Mesendoderm (in vitro differentiated cells): ENCODE measurements around the gene TAS2R50.
A peak's percentile ranks its signal among the peaks of the same experiment; 100 is the strongest.

ENCODE experiments used
- DNase-seq: peaks from one replicate; pipeline ENCODE4 v3.0.0; 2013
- H2AK5ac ChIP-seq: 2 replicates; pipeline ENCODE4 v1.6.1; 2013; ENCODE audit warnings: low read length, inconsistent platforms
- H2BK120ac ChIP-seq: 2 replicates; pipeline ENCODE4 v1.6.1; 2013; ENCODE audit warnings: low read depth, mild to moderate bottlenecking, low read length, moderate library complexity, mixed read lengths
- H2BK15ac ChIP-seq: replicated peaks from 2 replicates; pipeline ENCODE4 v1.6.1; 2013; ENCODE audit warnings: low read depth, mild to moderate bottlenecking, moderate library complexity
- H2BK5ac ChIP-seq: 2 replicates; pipeline ENCODE4 v1.6.1; 2013; ENCODE audit warnings: low read length, inconsistent platforms
- H3K18ac ChIP-seq: 2 replicates; pipeline ENCODE4 v1.6.1; 2013; ENCODE audit warnings: mild to moderate bottlenecking, low read length, mixed read lengths
- H3K23ac ChIP-seq: one replicate; pipeline ENCODE4 v1.6.1; 2013; ENCODE audit warnings: low read length
- H3K27ac ChIP-seq: 2 replicates; pipeline ENCODE4 v1.5.1; 2013; ENCODE audit warnings: low read depth, mild to moderate bottlenecking, inconsistent platforms, low read length, moderate library complexity
- H3K27me3 ChIP-seq: 2 replicates; pipeline ENCODE4 v1.6.1; 2013; ENCODE audit warnings: low read length, control low read depth, mild to moderate bottlenecking, inconsistent platforms; ENCODE audit not compliant: insufficient read depth, poor library complexity
- H3K36me3 ChIP-seq: 2 replicates; pipeline ENCODE4 v1.6.1; 2013; ENCODE audit warnings: low read length, inconsistent platforms; ENCODE audit not compliant: control insufficient read depth, insufficient read depth
- H3K4ac ChIP-seq: one replicate; pipeline ENCODE4 v1.6.1; 2013; ENCODE audit warnings: low read depth, mild to moderate bottlenecking, low read length, moderate library complexity
- H3K4me1 ChIP-seq: 2 replicates; pipeline ENCODE4 v1.6.1; 2013; ENCODE audit warnings: low read depth, low read length, inconsistent platforms; ENCODE audit not compliant: control insufficient read depth
- H3K4me2 ChIP-seq: 2 replicates; pipeline ENCODE4 v1.6.1; 2013; ENCODE audit warnings: low read length
- H3K4me3 ChIP-seq: 2 replicates; pipeline ENCODE4 v1.5.1; 2013; ENCODE audit warnings: mild to moderate bottlenecking, low read length
- H3K56ac ChIP-seq: one replicate; pipeline ENCODE4 v1.6.1; 2013; ENCODE audit warnings: low read length
- H3K79me1 ChIP-seq: 2 replicates; pipeline ENCODE4 v1.6.1; 2013; ENCODE audit warnings: low read length, inconsistent platforms
- H3K79me2 ChIP-seq: 2 replicates; pipeline ENCODE4 v1.6.1; 2013; ENCODE audit warnings: mild to moderate bottlenecking, low read length; ENCODE audit not compliant: control insufficient read depth, insufficient read depth
- H3K9ac ChIP-seq: 2 replicates; pipeline ENCODE4 v1.6.1; 2013; ENCODE audit warnings: low read length, inconsistent platforms
- H4K5ac ChIP-seq: one replicate; pipeline ENCODE4 v1.6.1; 2013; ENCODE audit warnings: low read length
- H4K8ac ChIP-seq: one replicate; pipeline ENCODE4 v1.6.1; 2013; ENCODE audit warnings: low read depth, mild to moderate bottlenecking, control low read depth, low read length, moderate library complexity
- WGBS: extraction: QIAGEN DNeasy Blood & Tissue Kit; methylation state at CpG from one replicate; pipeline ENCODE4 v1.1.7; 2013; ENCODE audit warnings: low lambda C conversion rate, missing lambda C conversion rate; ENCODE audit not compliant: insufficient coverage; ENCODE audit errors: extremely low coverage; 5-methylcytosine and 5-hydroxymethylcytosine counted together

The TAS2R50 gene

GRCh38 chr12:10943167-10943566, 43.5 kb downstream of the TAS2R50 start:
- no peak overlapping the region for H4K5ac ChIP-seq
- no peaks in the 10 kb centered on the region for H3K36me3 ChIP-seq
- H3K23ac ChIP-seq, result no peak overlapping the region
- peak overlapping the region; percentile 62 for H3K4ac ChIP-seq
- H3K27ac ChIP-seq, result no peak overlapping the region
- no peaks in the 10 kb centered on the region for H3K79me2 ChIP-seq
- no peak overlapping the region for H3K9ac ChIP-seq
- no peak overlapping the region for H3K4me2 ChIP-seq
- no peak overlapping the region for H2BK5ac ChIP-seq
- peak overlapping the region; percentile 65 for H2BK120ac ChIP-seq
- no peak overlapping the region for H2AK5ac ChIP-seq
- no peak for DNase-seq
- H3K4me3 ChIP-seq, result no peak overlapping the region
- no peaks in the 10 kb centered on the region for H3K27me3 ChIP-seq
- WGBS, result no CpG with 5 or more reads among the region's 2 CpGs
- H3K18ac ChIP-seq, result peak overlapping the region; percentile 77
- no peaks in the 10 kb centered on the region for H3K79me1 ChIP-seq
- no peak overlapping the region for H3K56ac ChIP-seq
- no peak overlapping the region for H2BK15ac ChIP-seq
- no peak overlapping the region for H4K8ac ChIP-seq
- H3K4me1 ChIP-seq, result peaks cover 4% of the 10 kb centered on the region

- peak; percentile 96 for DNase-seq
- peak overlapping the region; percentile 24 for H3K18ac ChIP-seq
- no peak overlapping the region for H2BK120ac ChIP-seq
- H3K4me3 ChIP-seq, result no peak overlapping the region
- no peaks in the 10 kb centered on the region for H3K27me3 ChIP-seq
- no peak overlapping the region for H3K4me2 ChIP-seq
- no peak overlapping the region for H4K8ac ChIP-seq
- no peak overlapping the region for H2BK15ac ChIP-seq
- H2AK5ac ChIP-seq, result no peak overlapping the region
- no peak overlapping the region for H3K9ac ChIP-seq
- H3K4me1 ChIP-seq, result peaks cover 4% of the 10 kb centered on the region
- no peak overlapping the region for H3K23ac ChIP-seq
- H2BK5ac ChIP-seq, result peak overlapping the region; percentile 6
- H3K36me3 ChIP-seq, result no peaks in the 10 kb centered on the region
- no CpG with 5 or more reads among the region's 4 CpGs for WGBS
- H3K56ac ChIP-seq, result peak overlapping the region; percentile 54
- H3K27ac ChIP-seq, result peak overlapping the region; percentile 19
- H3K79me1 ChIP-seq, result no peaks in the 10 kb centered on the region
- no peaks in the 10 kb centered on the region for H3K79me2 ChIP-seq
- H3K4ac ChIP-seq, result no peak overlapping the region
- no peak overlapping the region for H4K5ac ChIP-seq
Observed at GRCh38 chr12:10941916-10942607, 44.6 kb downstream of the TAS2R50 start.

GRCh38 chr12:10941369-10941768, 45.3 kb downstream of the TAS2R50 start:
- H3K56ac ChIP-seq, result no peak overlapping the region
- H3K18ac ChIP-seq, result no peak overlapping the region
- no peak overlapping the region for H2BK5ac ChIP-seq
- DNase-seq, result no peak
- no peak overlapping the region for H3K23ac ChIP-seq
- no peaks in the 10 kb centered on the region for H3K79me1 ChIP-seq
- H3K4me1 ChIP-seq, result peaks cover 4% of the 10 kb centered on the region
- H3K36me3 ChIP-seq, result no peaks in the 10 kb centered on the region
- H3K79me2 ChIP-seq, result no peaks in the 10 kb centered on the region
- no peak overlapping the region for H3K4me3 ChIP-seq
- H3K27me3 ChIP-seq, result no peaks in the 10 kb centered on the region
- H3K4me2 ChIP-seq, result no peak overlapping the region
- no peak overlapping the region for H2BK15ac ChIP-seq
- no peak overlapping the region for H3K27ac ChIP-seq
- H4K5ac ChIP-seq, result no peak overlapping the region
- no peak overlapping the region for H4K8ac ChIP-seq
- no peak overlapping the region for H2AK5ac ChIP-seq
- H3K4ac ChIP-seq, result no peak overlapping the region
- no peak overlapping the region for H3K9ac ChIP-seq
- no peak overlapping the region for H2BK120ac ChIP-seq

- Histone ChIP-seq H3K4me2 (no peak overlapping the region), H4K5ac (no peak overlapping the region), H3K27me3 (no peaks in the 10 kb centered on the region), H3K23ac (no peak overlapping the region), H3K36me3 (no peaks in the 10 kb centered on the region), H3K9ac (no peak overlapping the region), H3K18ac (no peak overlapping the region), H3K4me1 (peaks cover 4% of the 10 kb centered on the region), H4K8ac (no peak overlapping the region), H3K4me3 (no peak overlapping the region), H2BK5ac (no peak overlapping the region), H3K79me2 (no peaks in the 10 kb centered on the region), H2AK5ac (no peak overlapping the region), H2BK120ac (no peak overlapping the region), H2BK15ac (no peak overlapping the region), H3K79me1 (no peaks in the 10 kb centered on the region), H3K56ac (no peak overlapping the region), H3K27ac (no peak overlapping the region), H3K4ac (no peak overlapping the region)
- DNase-seq, result peak; percentile 84
- WGBS, result no CpG with 5 or more reads among the region's 2 CpGs
Observed at GRCh38 chr12:10940389-10940788, 46.3 kb downstream of the TAS2R50 start.

GRCh38 chr12:10939163-10939562, 47.5 kb downstream of the TAS2R50 start, which contains the start of gene TAS2R14:
TAS2R14 (minus strand) TSS chr12:10939263; CDS start chr12:10939207, 56 bp downstream.
- H2BK5ac ChIP-seq, result no peak within 1 kb of the TSS
- H3K4me1 ChIP-seq, result peaks cover 4% of the 10 kb centered on the region
- no peak within 1 kb of the TSS for H3K27ac ChIP-seq

GRCh38 chr12:10936506-10936905, 50.2 kb downstream of the TAS2R50 start:
- Histone ChIP-seq H2AK5ac (no peak overlapping the region), H3K18ac (no peak overlapping the region), H4K8ac (no peak overlapping the region), H3K27ac (no peak overlapping the region), H3K4me2 (no peak overlapping the region), H3K9ac (no peak overlapping the region), H2BK120ac (no peak overlapping the region), H3K56ac (no peak overlapping the region), H2BK5ac (no peak overlapping the region), H2BK15ac (no peak overlapping the region), H3K27me3 (no peaks in the 10 kb centered on the region), H3K79me1 (no peaks in the 10 kb centered on the region), H3K4me1 (no peaks in the 10 kb centered on the region), H3K36me3 (no peaks in the 10 kb centered on the region), H3K79me2 (no peaks in the 10 kb centered on the region), H3K4me3 (no peak overlapping the region), H3K4ac (no peak overlapping the region), H3K23ac (no peak overlapping the region), H4K5ac (no peak overlapping the region)
- WGBS, result no CpG with 5 or more reads among the region's 1 CpG
- DNase-seq, result no peak

More at GRCh38 chr12:10939163-10939562, 47.5 kb downstream of the TAS2R50 start, which contains the start of gene TAS2R14:
- Histone ChIP-seq H3K18ac (no peak within 1 kb of the TSS), H3K27me3 (no peaks in the 10 kb centered on the region), H3K23ac (no peak within 1 kb of the TSS), H3K4ac (no peak within 1 kb of the TSS), H2BK120ac (no peak within 1 kb of the TSS), H3K36me3 (no peaks in the 10 kb centered on the region), H3K79me2 (no peaks in the 10 kb centered on the region), H2AK5ac (no peak within 1 kb of the TSS), H3K4me2 (no peak within 1 kb of the TSS), H3K79me1 (no peaks in the 10 kb centered on the region), H3K4me3 (no peak within 1 kb of the TSS), H3K56ac (no peak within 1 kb of the TSS), H3K9ac (no peak within 1 kb of the TSS), H4K8ac (no peak within 1 kb of the TSS), H4K5ac (no peak within 1 kb of the TSS), H2BK15ac (no peak within 1 kb of the TSS)
- no peak for DNase-seq
- 100% methylated on average over 1 of the region's 1 CpG for WGBS
